IMR-90 (cell line): ENCODE results near the gene C12orf75. TPM values are rescaled to one million over a fixed set of nuclear protein-coding genes. Genes with fewer than 3 reads are reported as not detected.

ENCODE experiments used
- ATAC-seq: fragments of 200-7000 bp; cut with Tn5 transposase; 2 replicates; pipeline ENCODE4 v1.9.1; 2020; ENCODE audit warnings: low read depth, mild to moderate bottlenecking, moderate library complexity
- BruUV-seq: library from RNA; stranded (reverse); fragments of 400-500 nt; replicated peaks from 2 replicates; lab custom pipeline; 2021; lab: Mats Ljungman, UMichigan
- CTCF ChIA-PET: fragments of 300-600 bp; formaldehyde crosslinking; extraction: SDS; loops from one replicate; lab custom pipeline; 2021; ENCODE audit warnings: antibody characterized with exemption; lab: Yijun Ruan, JAX
- POLR2A ChIA-PET: fragments of 300-600 bp; sonication (Branson Sonifier 250); formaldehyde crosslinking; loops from one replicate; lab custom pipeline; 2022; ENCODE audit warnings: antibody characterized with exemption; ENCODE audit not compliant: unreplicated experiment; lab: Charles Lee
- DNase-seq: peaks from one replicate; pipeline ENCODE4 v3.0.0; 2013
- H2AFZ ChIP-seq: replicated peaks from 2 replicates; pipeline ENCODE3; 2013; ENCODE audit warnings: low read length, mild to moderate bottlenecking; ENCODE audit not compliant: poor library complexity
- H2AK5ac ChIP-seq: 2 replicates; pipeline ENCODE4 v1.6.1; 2013; ENCODE audit warnings: low read depth, low read length, inconsistent platforms
- H2AK9ac ChIP-seq: replicated peaks from 2 replicates; pipeline ENCODE3; 2013; ENCODE audit warnings: mild to moderate bottlenecking, low read depth, low read length, moderate library complexity; ENCODE audit not compliant: poor library complexity
- H2BK120ac ChIP-seq: 2 replicates; pipeline ENCODE4 v1.6.1; 2013; ENCODE audit warnings: low read depth, low read length, inconsistent platforms
- H2BK15ac ChIP-seq: 3 replicates; pipeline ENCODE4 v1.6.1; 2013; ENCODE audit warnings: low read depth, low read length, inconsistent platforms
- H2BK20ac ChIP-seq: 2 replicates; pipeline ENCODE4 v1.6.1; 2013; ENCODE audit warnings: low read depth, mild to moderate bottlenecking, inconsistent platforms, low read length, moderate library complexity
- H2BK5ac ChIP-seq: 2 replicates; pipeline ENCODE4 v1.6.1; 2013; ENCODE audit warnings: mild to moderate bottlenecking, low read depth, low read length, inconsistent platforms; ENCODE audit not compliant: poor library complexity, severe bottlenecking
- H3K14ac ChIP-seq: replicated peaks from 2 replicates; pipeline ENCODE4 v1.6.1; 2013; ENCODE audit warnings: low read depth, low read length, inconsistent platforms
- H3K18ac ChIP-seq: 2 replicates; pipeline ENCODE4 v1.6.1; 2013; ENCODE audit warnings: low read depth, low read length, control low read depth
- H3K23ac ChIP-seq: 2 replicates; pipeline ENCODE4 v1.6.1; 2013; ENCODE audit warnings: low read depth, low read length, inconsistent platforms
- H3K27ac ChIP-seq: 2 replicates; pipeline ENCODE4 v1.5.1; 2013; ENCODE audit warnings: mild to moderate bottlenecking, control low read depth, low read length; ENCODE audit not compliant: insufficient read depth
- H3K27me3 ChIP-seq: 2 replicates; pipeline ENCODE4 v1.6.1; 2013; ENCODE audit warnings: low read length; ENCODE audit not compliant: control insufficient read depth, insufficient read depth
- H3K36me3 ChIP-seq: 2 replicates; pipeline ENCODE4 v1.6.1; 2013; ENCODE audit warnings: low read length, mixed read lengths; ENCODE audit not compliant: control insufficient read depth, insufficient read depth
- H3K4ac ChIP-seq: 2 replicates; pipeline ENCODE4 v1.6.1; 2013; ENCODE audit warnings: low read depth, low read length, inconsistent platforms
- H3K4me1 ChIP-seq: 2 replicates; pipeline ENCODE4 v1.6.1; 2013; ENCODE audit warnings: low read length, mixed read lengths; ENCODE audit not compliant: control insufficient read depth, insufficient read depth
- H3K4me2 ChIP-seq: 2 replicates; pipeline ENCODE4 v1.6.1; 2013; ENCODE audit warnings: low read depth, mild to moderate bottlenecking, control low read depth, low read length, moderate library complexity
- H3K4me3 ChIP-seq: 2 replicates; pipeline ENCODE4 v1.5.1; 2013; ENCODE audit warnings: low read depth, mild to moderate bottlenecking, control low read depth, low read length, moderate library complexity; ENCODE audit not compliant: insufficient read depth
- H3K56ac ChIP-seq: 2 replicates; pipeline ENCODE4 v1.6.1; 2013; ENCODE audit warnings: low read length, inconsistent platforms; ENCODE audit not compliant: insufficient read depth; ENCODE audit errors: extremely low read depth
- H3K79me1 ChIP-seq, 2 experiments: 2 replicates each; pipeline ENCODE4 v1.6.1; 2013; ENCODE audit warnings: low read length in 2 of 2, inconsistent platforms in 1 of 2, low read depth in 1 of 2
- H3K9ac ChIP-seq: 2 replicates; pipeline ENCODE4 v1.6.1; 2013; ENCODE audit warnings: low read depth, low read length, control low read depth
- H3K9me1 ChIP-seq: 2 replicates; pipeline ENCODE4 v1.6.1; 2013; ENCODE audit warnings: low read length, inconsistent platforms; ENCODE audit not compliant: insufficient read depth
- H3K9me3 ChIP-seq: 2 replicates; pipeline ENCODE4 v1.6.1; 2013; ENCODE audit warnings: low read length; ENCODE audit not compliant: control insufficient read depth, insufficient read depth
- H4K20me1 ChIP-seq: 2 replicates; pipeline ENCODE4 v1.6.1; 2013; ENCODE audit warnings: low read length, inconsistent platforms; ENCODE audit not compliant: insufficient read depth
- H4K5ac ChIP-seq: 2 replicates; pipeline ENCODE4 v1.6.1; 2013; ENCODE audit warnings: mild to moderate bottlenecking, low read depth, low read length, control low read depth
- H4K8ac ChIP-seq, 2 experiments: 2 replicates each; pipeline ENCODE4 v1.6.1; 2013; ENCODE audit warnings: low read depth in 2 of 2, low read length in 2 of 2, control low read depth in 1 of 2, inconsistent platforms in 1 of 2
- H4K91ac ChIP-seq: 2 replicates; pipeline ENCODE4 v1.6.1; 2013; ENCODE audit warnings: low read depth, low read length, inconsistent platforms; ENCODE audit not compliant: insufficient read depth
- BHLHE40 ChIP-seq: fragments of 150-350 bp; IDR thresholded peaks from 2 replicates; pipeline ENCODE4 v1.6.1; 2016; ENCODE audit warnings: mild to moderate bottlenecking, low read depth, low read length
- CEBPB ChIP-seq: IDR thresholded peaks from 2 replicates; pipeline ENCODE4 v1.6.1; 2012; ENCODE audit warnings: low read depth, low read length, improper control_type of control experiment
- CHD1 ChIP-seq: IDR thresholded peaks from 2 replicates; pipeline ENCODE4 v1.6.1; 2012; ENCODE audit warnings: low read depth, low read length, improper control_type of control experiment
- CTCF ChIP-seq: conservative IDR thresholded peaks from 2 replicates; pipeline ENCODE4 v1.5.1; 2012; ENCODE audit warnings: mild to moderate bottlenecking, low read depth, low read length, improper control_type of control experiment
- ELK1 ChIP-seq: fragments of 150-350 bp; IDR thresholded peaks from 2 replicates; pipeline ENCODE4 v1.6.1; 2016; ENCODE audit warnings: low read depth, mild to moderate bottlenecking, low read length, moderate library complexity, borderline replicate concordance
- FOS ChIP-seq: fragments of 150-350 bp; IDR thresholded peaks from 2 replicates; pipeline ENCODE4 v1.6.1; 2016; ENCODE audit warnings: low read depth, low read length
- MAFK ChIP-seq: IDR thresholded peaks from 2 replicates; pipeline ENCODE4 v1.6.1; 2012; ENCODE audit warnings: low read depth, low read length, improper control_type of control experiment
- MAZ ChIP-seq: IDR thresholded peaks from 2 replicates; pipeline ENCODE4 v1.6.1; 2012; ENCODE audit warnings: low read depth, mild to moderate bottlenecking, low read length, improper control_type of control experiment, moderate library complexity, borderline replicate concordance
- MXI1 ChIP-seq: IDR thresholded peaks from 2 replicates; pipeline ENCODE4 v1.6.1; 2012; ENCODE audit warnings: low read depth, mild to moderate bottlenecking, low read length, moderate library complexity, borderline replicate concordance
- NFE2L2 ChIP-seq: fragments of 150-350 bp; IDR thresholded peaks from 2 replicates; pipeline ENCODE4 v1.6.1; 2016; ENCODE audit warnings: low read depth, mild to moderate bottlenecking, low read length
- POLR2A ChIP-seq: IDR thresholded peaks from 2 replicates; pipeline ENCODE4 v1.6.1; 2012; ENCODE audit warnings: mild to moderate bottlenecking, low read depth, low read length
- RAD21 ChIP-seq: IDR thresholded peaks from 2 replicates; pipeline ENCODE4 v1.6.1; 2012; ENCODE audit warnings: low read length, improper control_type of control experiment
- RCOR1 ChIP-seq: IDR thresholded peaks from 2 replicates; pipeline ENCODE4 v1.6.1; 2012; ENCODE audit warnings: mild to moderate bottlenecking, low read length, improper control_type of control experiment; ENCODE audit not compliant: insufficient replicate concordance
- RFX5 ChIP-seq: IDR thresholded peaks from 2 replicates; pipeline ENCODE4 v1.8.0; 2012; ENCODE audit warnings: low read depth, mild to moderate bottlenecking, low read length, moderate library complexity
- SMC3 ChIP-seq: fragments of 150-350 bp; IDR thresholded peaks from 2 replicates; pipeline ENCODE4 v1.6.1; 2016; ENCODE audit warnings: low read depth, mild to moderate bottlenecking, antibody characterized with exemption, low read length, moderate library complexity
- USF2 ChIP-seq: fragments of 150-350 bp; IDR thresholded peaks from 2 replicates; pipeline ENCODE4 v1.6.1; 2017; ENCODE audit warnings: mild to moderate bottlenecking, antibody characterized with exemption, low read length, low read depth
- WGBS, 2 experiments: methylation state at CpG; one replicate each; pipeline versions ENCODE4 v1.1.5 to v1.1.7; 2013; ENCODE audit warnings: missing lambda C conversion rate in 2 of 2; ENCODE audit not compliant: insufficient read length in 1 of 2; ENCODE audit errors: extremely low coverage in 2 of 2; 5-methylcytosine and 5-hydroxymethylcytosine counted together
- dilution Hi-C: fragments of 300-500 bp; cut with HindIII; formaldehyde crosslinking; loops from one replicate; pipeline ENCODE4 v1.14.3; 2018; ENCODE audit warnings: low sequenced_read_pairs; ENCODE audit not compliant: unreplicated experiment
- in situ Hi-C: fragments of 300-500 bp; cut with MboI; formaldehyde crosslinking; loops from 3 replicates; pipeline ENCODE4 v1.14.3; 2019; ENCODE audit warnings: low sequenced_read_pairs, inconsistent platforms, mixed read lengths
- intact Hi-C: fragments of 100-400 bp; cut with micrococcal nuclease; formaldehyde crosslinking; loops from 2 replicates; pipeline ENCODE4 v1.10.0; 2022
- polyA plus RNA-seq, 3 experiments: library from polyadenylated mRNA; depleted of rRNA; stranded (reverse); fragments of >200 nt; gene quantifications; 2 replicates each; pipeline ENCODE4 v1.2.3, GENCODE V29; 2012; ENCODE audit warnings: low replicate concordance in 1 of 3
- total RNA-seq: library from RNA; depleted of rRNA; stranded (reverse); fragments of >200 nt; gene quantifications from 2 replicates; pipeline ENCODE4 v1.2.3, GENCODE V29; 2012

C12orf75 gene
- total and polyA plus RNA-seq, 2 of the 4 experiments (the other 2 are of a cell fraction) = 145 to 278 TPM

DNA sequence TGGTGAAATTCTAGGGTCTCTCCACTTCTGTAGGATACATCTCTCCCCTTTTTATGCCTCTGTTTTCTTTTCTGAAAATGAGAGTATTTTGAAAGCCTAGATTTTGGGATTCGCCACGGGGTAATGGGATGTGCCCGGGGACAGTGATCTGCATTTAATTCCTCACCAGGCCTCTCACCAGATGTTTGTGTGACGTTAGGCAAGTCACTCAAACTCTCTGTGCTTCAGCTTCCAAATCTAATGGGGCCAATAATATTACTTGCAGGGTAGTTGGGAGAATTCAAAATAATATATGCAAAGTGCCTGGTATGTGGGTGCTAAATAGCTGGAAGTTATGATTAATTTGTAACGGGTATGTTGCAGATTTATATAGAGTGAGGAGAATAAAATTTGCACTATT is 78.8 kb downstream of the C12orf75 start:
- Histone ChIP-seq H3K56ac (no peak overlapping the region), H3K79me1 (no peaks in the 10 kb centered on the region), H3K27me3 (no peaks in the 10 kb centered on the region), H2BK15ac (no peak overlapping the region), H3K4me1 (peaks cover 5% of the 10 kb centered on the region), H3K36me3 (peaks cover 2% of the 10 kb centered on the region; the same call in 1 of the 2 replicates), H3K9me3 (no peaks in the 10 kb centered on the region), H3K4me2 (no peak overlapping the region), H2AFZ (no peak overlapping the region), H3K23ac (no peak overlapping the region), H3K14ac (no peak overlapping the region), H2AK5ac (no peak overlapping the region), H4K20me1 (no peaks in the 10 kb centered on the region), H2BK20ac (no peak overlapping the region), H4K91ac (no peak overlapping the region), H4K8ac (no peak overlapping the region), H3K4ac (no peak overlapping the region), H3K4me3 (no peak overlapping the region), H3K18ac (no peak overlapping the region), H2BK120ac (no peak overlapping the region), H4K5ac (no peak overlapping the region), H3K9ac (no peak overlapping the region), H2AK9ac (no peak overlapping the region), H3K27ac (no peak overlapping the region), H3K9me1 (peaks cover 5% of the 10 kb centered on the region), H2BK5ac (no peak overlapping the region)
- intact Hi-C loops = no loop called here
- POLR2A ChIA-PET = no interaction called here
- CTCF ChIA-PET = no interaction called here
- dilution Hi-C loops = no loop called here
- BruUV-seq = no TSS peak
- TF ChIP-seq NFE2L2 = no peak
- no peak for TF ChIP-seq MAZ
- TF ChIP-seq MXI1 = no peak
- no peak for TF ChIP-seq CTCF
- TF ChIP-seq SMC3 = no peak
- no peak for TF ChIP-seq RCOR1
- no peak for TF ChIP-seq CEBPB
- no peak for TF ChIP-seq RFX5
- no peak for TF ChIP-seq POLR2A
- TF ChIP-seq BHLHE40 = no peak
- no peak for TF ChIP-seq MAFK
- TF ChIP-seq ELK1 = no peak
- TF ChIP-seq FOS = no peak
- no peak for TF ChIP-seq RAD21
- TF ChIP-seq CHD1 = no peak
- TF ChIP-seq USF2 = no peak
- in situ Hi-C loops = loop anchor here (25.0 kb wide), 1 partner anchor 953 kb away; the partner anchor contains the start of gene POLR3B
- no CpG with 5 or more reads among the region's 5 CpGs for WGBS, 2 experiments
- DNase-seq (no peak), ATAC-seq (no peak)
